Kidney (tissue), 22 donors: ENCODE data around the gene FMOD. TPM values are rescaled to one million over a fixed set of nuclear protein-coding genes. Genes with fewer than 3 reads are reported as not detected.
A peak's percentile ranks its signal among the peaks of the same experiment; 100 is the strongest.

Experiments used
- DNase-seq, 5 donors: peaks; one replicate each; pipeline ENCODE4 v3.0.0-alpha.2; 2013 to 2020
- FAIRE-seq: peaks from 2 replicates; lab custom pipeline; 2012; peaks lifted over from hg19 to GRCh38; lab: Jason Lieb, UNC
- H3K27ac ChIP-seq, 2 donors: one replicate each; pipeline ENCODE4 v1.7.0; 2013; ENCODE audit warnings: low read depth in 2 of 2, low read length in 2 of 2, inconsistent platforms in 1 of 2
- H3K27me3 ChIP-seq: one replicate; pipeline ENCODE4 v1.7.1; 2013; ENCODE audit warnings: low read length, inconsistent platforms; ENCODE audit not compliant: control insufficient read depth, insufficient read depth
- H3K36me3 ChIP-seq, 3 donors: one replicate each; pipeline versions ENCODE4 v1.7.0 to v1.7.1; 2013; ENCODE audit warnings: low read length in 3 of 3, control low read depth in 1 of 3, inconsistent platforms in 1 of 3; ENCODE audit not compliant: insufficient read depth in 3 of 3, control insufficient read depth in 2 of 3
- H3K4me1 ChIP-seq, 3 donors: one replicate each; pipeline versions ENCODE4 v1.7.0 to v1.7.1; 2013; ENCODE audit warnings: low read length in 3 of 3, inconsistent platforms in 1 of 3, low read depth in 1 of 3; ENCODE audit not compliant: control insufficient read depth in 2 of 3, insufficient read depth in 2 of 3
- H3K4me3 ChIP-seq, 3 donors: one replicate each; pipeline versions ENCODE4 v1.7.0 to v1.8.1; 2013; ENCODE audit warnings: low read length in 3 of 3, control low read depth in 1 of 3, inconsistent platforms in 1 of 3
- H3K9ac ChIP-seq, 3 donors: one replicate each; pipeline versions ENCODE4 v1.7.0 to v1.7.1; 2013; ENCODE audit warnings: low read length in 3 of 3, control low read depth in 1 of 3, inconsistent platforms in 1 of 3
- H3K9me3 ChIP-seq, 3 donors: one replicate each; pipeline versions ENCODE4 v1.7.0 to v1.7.1; 2013; ENCODE audit warnings: low read length in 3 of 3, control low read depth in 1 of 3, inconsistent platforms in 1 of 3; ENCODE audit not compliant: control insufficient read depth in 2 of 3, insufficient read depth in 1 of 3
- CTCF ChIP-seq: IDR thresholded peaks from 3 replicates; pipeline ENCODE4 v1.5.1; 2012; ENCODE audit warnings: mild to moderate bottlenecking, moderate library complexity, borderline replicate concordance; ENCODE audit not compliant: insufficient read depth; ENCODE audit errors: extremely low read depth
- intact Hi-C: fragments of 100-400 bp; cut with DNase I; formaldehyde crosslinking; loops from one replicate; pipeline ENCODE4 v1.11.1; 2022
- long read RNA-seq, 10 donors: library from polyadenylated mRNA in 1 of 10; unstranded in 1 of 10; transcript quantifications; one replicate each; pipeline ENCODE4 v2.0.0 and lab custom pipeline, GENCODE V29; 2021 to 2026
- polyA plus RNA-seq: library from polyadenylated mRNA; stranded (reverse); fragments of 350-450 nt; fragmentation: Illumina TruSeq; extraction: RNeasy Lipid Tissue Mini Kit (QIAGEN cat#74804); gene quantifications from one replicate; pipeline ENCODE4 v1.2.3, GENCODE V29; 2014; ENCODE audit warnings: low read depth, low replicate concordance; ENCODE audit not compliant: insufficient read depth
- total RNA-seq: library from RNA; stranded (reverse); fragmentation: NEBNext Ultra II Directional; extraction: Animal tissue kit (Norgen Biotek cat#: 25700); gene quantifications from one replicate; pipeline ENCODE4 v1.2.1, GENCODE V29; 2021
- donor health status: control.
- donor health status: control.
- donor health status: control.
- donor health status: control.
- donor health status: control.
- donor health status: DM: yes; HTN: yes; CAD: no.
- donor health status: Normal renal cell carcinoma (clear cell type).

The FMOD gene
- total RNA-seq (22.3 TPM), polyA plus RNA-seq (7.0 TPM)
- long read RNA-seq, donor 1, partial matches to known transcripts: 13 of 17 reads
- long read RNA-seq, donor 1, other reads (novel, unspliced or antisense): 0 of 17 reads
- long read RNA-seq, donor 2, partial matches to known transcripts: 10 of 14 reads
- long read RNA-seq, donor 2, other reads (novel, unspliced or antisense): 0 of 14 reads
- long read RNA-seq, donor 3, transcript FMOD-201 (3 exons, 3,310 nt): major isoform, 5 of 12 reads
- long read RNA-seq, donor 3, partial matches to known transcripts: 7 of 12 reads
- long read RNA-seq, donor 3, other reads (novel, unspliced or antisense): 0 of 12 reads
- long read RNA-seq, donor 4, transcript FMOD-201 (3 exons, 3,310 nt): major isoform, 8 of 21 reads
- long read RNA-seq, donor 4, partial matches to known transcripts: 13 of 21 reads
- long read RNA-seq, donor 4, other reads (novel, unspliced or antisense): 0 of 21 reads
- long read RNA-seq, donor 5: 0 reads
- long read RNA-seq, donor 6: 0 reads
- long read RNA-seq, donor 7, transcript FMOD-201 (3 exons, 3,310 nt): major isoform, 7 of 23 reads
- long read RNA-seq, donor 7, partial matches to known transcripts: 13 of 23 reads
- long read RNA-seq, donor 7, other reads (novel, unspliced or antisense): 3 of 23 reads
- long read RNA-seq, donor 8, partial matches to known transcripts: 35 of 39 reads
- long read RNA-seq, donor 8, other reads (novel, unspliced or antisense): 0 of 39 reads
- long read RNA-seq, donor 9, partial matches to known transcripts: 17 of 17 reads
- long read RNA-seq, donor 9, other reads (novel, unspliced or antisense): 0 of 17 reads
- long read RNA-seq, donor 10, transcript FMOD-201 (3 exons, 3,310 nt): major isoform, 5 of 19 reads
- long read RNA-seq, donor 10, partial matches to known transcripts: 14 of 19 reads
- long read RNA-seq, donor 10, other reads (novel, unspliced or antisense): 0 of 19 reads

GRCh38 chr1:203351037-203351625, at the start of gene FMOD:
FMOD (minus strand) TSS chr1:203351122; CDS start chr1:203348270, 2,852 bp downstream.
- FAIRE-seq (no peak), DNase-seq (peak in 4 of 5 donors; percentile 54 to 90 (median 70))
- Histone ChIP-seq H3K9ac (peak within 1 kb of the TSS in 1 of 3 donors; percentile 38), H3K9me3 (no peaks in the 10 kb centered on the region), H3K4me1 (peaks cover 0 to 3% (median 0%) of the 10 kb centered on the region in 3 donors), H3K27me3 (no peaks in the 10 kb centered on the region), H3K4me3 (peak within 1 kb of the TSS in 2 of 3 donors; percentile 26 to 54), H3K27ac (no peak within 1 kb of the TSS), H3K36me3 (no peaks in the 10 kb centered on the region)
- no peak for TF ChIP-seq CTCF
- intact Hi-C loops: no loop called here

GRCh38 chr1:203396595-203397194, 45.8 kb upstream of the FMOD start:
- no peak for FAIRE-seq
- no peak for TF ChIP-seq CTCF
- no peaks in the 10 kb centered on the region for H3K27me3 ChIP-seq
- no peaks in the 10 kb centered on the region for H3K9me3 ChIP-seq
- H3K4me1 ChIP-seq: no peaks in the 10 kb centered on the region
- no peaks in the 10 kb centered on the region for H3K36me3 ChIP-seq
- H3K27ac ChIP-seq: no peak overlapping the region
- H3K4me3 ChIP-seq: no peak overlapping the region
- intact Hi-C loops: no loop called here
- no peak for DNase-seq
- no peak overlapping the region for H3K9ac ChIP-seq

- Histone ChIP-seq H3K9me3 (no peaks in the 10 kb centered on the region), H3K4me3 (no peak overlapping the region), H3K36me3 (no peaks in the 10 kb centered on the region), H3K27ac (no peak overlapping the region), H3K4me1 (no peaks in the 10 kb centered on the region), H3K27me3 (no peaks in the 10 kb centered on the region), H3K9ac (no peak overlapping the region)
- DNase-seq (no peak), FAIRE-seq (no peak)
- intact Hi-C loops: no loop called here
- TF ChIP-seq CTCF: no peak
Measured at GRCh38 chr1:203395751-203396150, 44.8 kb upstream of the FMOD start.
